HAP-1 (cell line): ENCODE data around the gene HOMER3.
A peak's percentile ranks its signal among the peaks of the same experiment; 100 is the strongest.
"Not testable (repeated sequence)": the region's sequence is repeated elsewhere in the genome, so short reads cannot be mapped to it uniquely, and the experiment has no call there.

Experiments
- DNase-seq, 2 experiments: peaks; one replicate each; pipeline ENCODE4 v3.0.0-alpha.2; 2016 to 2020; ENCODE audit warnings: low spot score in 2 of 2
- H3K27me3 ChIP-seq: fragments of 250-450 bp; sonication (Bioruptor Pico); 2 replicates; pipeline ENCODE4 v1.5.1; 2020; ENCODE audit warnings: low read depth, mild to moderate bottlenecking, moderate library complexity
- H3K36me3 ChIP-seq: fragments of 250-450 bp; sonication (Bioruptor Pico); replicated peaks from 2 replicates; pipeline ENCODE4 v1.5.1; 2020; ENCODE audit warnings: mild to moderate bottlenecking
- H3K4me1 ChIP-seq: fragments of 250-450 bp; sonication (Bioruptor Pico); 2 replicates; pipeline ENCODE4 v1.5.1; 2020; ENCODE audit warnings: mild to moderate bottlenecking
- H3K4me3 ChIP-seq: fragments of 250-450 bp; sonication (Bioruptor Pico); 2 replicates; pipeline ENCODE4 v1.5.1; 2020; ENCODE audit warnings: mild to moderate bottlenecking, moderate library complexity
- H3K9me3 ChIP-seq: fragments of 250-450 bp; sonication (Bioruptor Pico); 2 replicates; pipeline ENCODE4 v1.5.1; 2020; ENCODE audit warnings: mild to moderate bottlenecking, moderate library complexity
- in situ Hi-C: fragments of 300-500 bp; cut with MboI; formaldehyde crosslinking; loops from 3 replicates; pipeline ENCODE4 v1.14.3; 2020; ENCODE audit warnings: low sequenced_read_pairs, inconsistent platforms, mixed read lengths

Gene HOMER3

DNA sequence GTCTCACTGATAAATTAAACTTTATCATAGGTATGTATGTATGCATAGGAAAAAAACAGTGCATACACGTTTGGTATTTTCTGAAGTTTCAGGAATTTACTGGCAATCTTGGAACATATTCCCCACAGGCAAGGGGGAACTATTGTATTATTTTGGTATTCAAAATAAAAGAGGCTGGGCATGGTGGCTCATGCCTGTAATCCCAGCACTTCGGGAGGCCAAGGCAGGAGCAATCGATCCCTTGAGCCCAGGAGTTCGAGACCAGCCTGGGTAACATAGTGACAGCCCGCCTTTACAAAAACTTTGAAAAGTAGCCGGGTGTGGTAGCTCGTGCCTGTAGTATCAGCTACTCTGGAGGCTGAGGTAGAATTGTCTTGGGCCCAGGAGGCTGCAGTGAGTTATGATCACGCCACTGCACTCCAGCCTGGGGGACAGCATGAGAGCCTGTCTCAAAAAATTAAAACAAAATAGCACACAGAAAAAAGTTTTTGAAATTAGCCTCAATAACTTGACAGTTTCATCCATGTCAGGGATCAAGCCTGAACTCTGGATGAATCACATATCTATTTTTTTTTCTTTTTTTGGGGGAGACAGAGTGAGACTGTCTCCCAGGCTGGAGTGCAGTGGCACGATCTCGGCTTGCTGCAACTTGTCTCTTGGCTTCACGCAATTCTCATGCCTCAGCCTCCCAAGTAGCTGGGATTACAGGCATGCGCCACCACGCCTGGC is 29.1 kb upstream of the HOMER3 start:
- no peak overlapping the region for H3K4me3 ChIP-seq
- no peaks in the 10 kb centered on the region for H3K27me3 ChIP-seq
- H3K4me1 ChIP-seq, result peaks cover 18% of the 10 kb centered on the region
- in situ Hi-C loops, result no loop called here
- H3K9me3 ChIP-seq, result no peaks in the 10 kb centered on the region
- DNase-seq, result no peak
- H3K36me3 ChIP-seq, result no peaks in the 10 kb centered on the region

GRCh38 chr19:18967358-18968146 is 26.5 kb upstream of the HOMER3 start:
- H3K4me1 ChIP-seq, result peaks cover 18% of the 10 kb centered on the region
- in situ Hi-C loops, result no loop called here
- no peaks in the 10 kb centered on the region for H3K27me3 ChIP-seq
- no peaks in the 10 kb centered on the region for H3K9me3 ChIP-seq
- no peak for DNase-seq
- H3K36me3 ChIP-seq, result no peaks in the 10 kb centered on the region
- no peak overlapping the region for H3K4me3 ChIP-seq

DNA sequence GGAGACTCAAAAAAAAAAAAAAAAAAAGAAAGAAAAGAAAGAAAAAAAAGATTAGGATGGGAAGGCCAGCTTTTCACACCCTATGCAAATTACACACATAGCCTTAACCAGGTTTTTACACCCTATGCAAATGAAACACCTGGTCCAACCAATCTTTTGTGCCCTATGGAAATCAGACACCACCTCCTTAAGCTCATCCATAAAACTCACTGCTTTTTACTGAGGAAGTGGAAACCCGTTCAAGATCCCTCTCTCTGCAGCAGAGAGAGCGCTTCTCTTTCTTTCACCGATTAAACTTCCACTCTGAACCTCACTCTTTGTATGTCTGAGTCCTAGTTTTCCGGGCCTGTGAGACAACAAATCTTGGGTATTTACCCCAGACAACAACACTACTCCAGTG is 25.3 kb upstream of the HOMER3 start:
- no peak overlapping the region for H3K4me3 ChIP-seq
- peak in 1 of 2 experiments; percentile 39 for DNase-seq
- H3K4me1 ChIP-seq, result peaks cover 12% of the 10 kb centered on the region
- no peaks in the 10 kb centered on the region for H3K27me3 ChIP-seq
- no peaks in the 10 kb centered on the region for H3K9me3 ChIP-seq
- no peaks in the 10 kb centered on the region for H3K36me3 ChIP-seq
- in situ Hi-C loops, result no loop called here

- in situ Hi-C loops, result no loop called here
- no peaks in the 10 kb centered on the region for H3K9me3 ChIP-seq
- H3K27me3 ChIP-seq, result no peaks in the 10 kb centered on the region
- H3K4me3 ChIP-seq, result no peak overlapping the region
- H3K4me1 ChIP-seq, result peaks cover 8% of the 10 kb centered on the region
- DNase-seq, result no peak
- no peaks in the 10 kb centered on the region for H3K36me3 ChIP-seq
Observed at GRCh38 chr19:18964121-18964520, 23.1 kb upstream of the HOMER3 start.

DNA sequence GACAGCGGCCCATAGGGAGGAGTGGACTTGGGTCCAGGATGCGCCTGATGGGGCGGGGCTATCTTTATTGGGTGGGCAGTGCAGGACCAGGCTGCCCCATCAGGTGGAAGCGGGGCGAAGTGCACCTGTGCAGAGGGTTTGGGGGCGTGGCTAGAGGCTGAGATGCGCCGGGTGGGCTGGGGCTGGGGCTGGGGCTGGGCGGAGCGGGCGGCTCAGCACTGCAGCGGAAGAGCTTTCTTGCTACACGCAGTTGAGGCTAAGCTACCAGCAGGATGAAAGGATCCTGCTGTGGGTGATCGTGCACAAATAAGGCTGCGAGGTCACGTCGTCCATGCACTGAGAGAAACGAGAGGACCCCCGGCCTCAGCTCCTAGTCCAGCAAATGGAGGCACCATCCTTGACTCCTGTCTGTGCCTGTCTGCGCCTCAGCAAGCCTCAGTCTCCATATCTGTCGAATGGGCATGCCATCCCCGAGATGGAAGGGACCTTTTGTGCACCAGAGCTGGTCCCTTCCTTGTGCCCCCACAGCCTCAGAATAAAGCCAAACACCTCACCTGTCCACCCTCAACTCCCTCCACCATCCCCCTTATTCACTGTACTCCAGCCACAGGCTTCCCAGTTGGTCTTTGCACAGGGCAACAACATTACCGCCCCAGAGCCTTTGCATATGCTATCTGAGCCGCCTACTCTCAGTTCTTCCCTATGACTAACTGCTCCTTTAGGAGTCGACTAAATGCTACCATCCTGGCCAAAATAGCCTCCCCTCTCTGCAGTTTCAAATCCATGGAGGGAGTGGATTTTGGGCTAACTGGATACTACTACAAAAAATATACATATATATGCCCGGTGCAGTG is 21.0 kb upstream of the HOMER3 start:
- DNase-seq, result no peak
- Histone ChIP-seq H3K9me3 (no peaks in the 10 kb centered on the region), H3K4me1 (peaks cover 8% of the 10 kb centered on the region), H3K27me3 (no peaks in the 10 kb centered on the region), H3K36me3 (no peaks in the 10 kb centered on the region), H3K4me3 (no peak overlapping the region)
- in situ Hi-C loops, result no loop called here

DNA sequence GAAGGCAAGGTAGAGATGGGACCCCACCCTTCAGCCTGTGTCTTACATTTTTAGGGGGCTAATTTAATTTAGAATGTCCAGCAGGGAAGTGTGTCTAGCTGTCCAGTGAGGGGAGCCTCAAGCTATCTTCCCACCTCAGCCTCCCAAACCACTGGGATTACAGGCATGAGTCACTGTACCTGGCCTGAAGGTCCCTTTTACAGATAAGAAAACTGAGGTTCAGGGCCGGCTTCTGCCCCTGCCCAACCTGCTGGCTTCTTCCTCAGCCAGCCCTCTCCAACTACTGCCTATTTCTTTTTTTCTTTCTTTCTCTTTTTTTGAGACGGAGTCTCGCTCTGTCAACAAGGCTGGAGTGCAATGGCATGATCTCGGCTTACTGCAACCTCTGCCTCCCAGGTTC is 19.4 kb upstream of the HOMER3 start:
- H3K27me3 ChIP-seq, result no peaks in the 10 kb centered on the region
- H3K4me3 ChIP-seq, result no peak overlapping the region
- H3K9me3 ChIP-seq, result no peaks in the 10 kb centered on the region
- no peaks in the 10 kb centered on the region for H3K4me1 ChIP-seq
- H3K36me3 ChIP-seq, result no peaks in the 10 kb centered on the region
- in situ Hi-C loops, result no loop called here
- no peak for DNase-seq

DNA sequence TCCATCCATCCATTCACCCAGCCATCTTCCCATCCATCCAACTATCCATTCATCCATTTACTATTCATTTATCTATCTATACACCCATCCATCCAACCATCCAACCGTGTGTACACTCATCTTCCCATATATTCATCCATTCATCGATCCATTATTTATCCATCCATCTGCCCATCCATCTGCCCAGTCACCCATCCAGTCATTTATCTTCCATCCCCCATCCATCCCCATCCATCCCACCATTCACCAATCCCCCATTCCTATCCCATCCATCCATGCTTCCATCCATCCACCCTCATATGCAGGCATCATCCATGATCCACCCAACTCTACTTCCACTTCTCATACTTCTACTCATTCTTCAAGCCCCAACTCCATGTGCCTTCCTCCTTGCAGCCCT is 14.0 kb upstream of the HOMER3 start:
- H3K4me3 ChIP-seq, result no peak overlapping the region
- H3K4me1 ChIP-seq, result no peaks in the 10 kb centered on the region
- H3K36me3 ChIP-seq, result no peaks in the 10 kb centered on the region
- no peak for DNase-seq
- in situ Hi-C loops, result no loop called here
- no peaks in the 10 kb centered on the region for H3K27me3 ChIP-seq
- no peaks in the 10 kb centered on the region for H3K9me3 ChIP-seq

- no peak overlapping the region for H3K4me3 ChIP-seq
- no peaks in the 10 kb centered on the region for H3K4me1 ChIP-seq
- H3K36me3 ChIP-seq, result no peaks in the 10 kb centered on the region
- no peaks in the 10 kb centered on the region for H3K27me3 ChIP-seq
- no peak for DNase-seq
- in situ Hi-C loops, result no loop called here
- no peaks in the 10 kb centered on the region for H3K9me3 ChIP-seq
Observed at GRCh38 chr19:18954094-18954493, 13.1 kb upstream of the HOMER3 start.

GRCh38 chr19:18952364-18953003 is 11.5 kb upstream of the HOMER3 start:
- H3K4me3 ChIP-seq, H3K36me3 ChIP-seq, DNase-seq, H3K9me3 ChIP-seq, in situ Hi-C loops, H3K27me3 ChIP-seq, H3K4me1 ChIP-seq: not testable (repeated sequence)

- in situ Hi-C loops, result no loop called here
- DNase-seq, result no peak
- Histone ChIP-seq H3K27me3 (no peaks in the 10 kb centered on the region), H3K36me3 (no peaks in the 10 kb centered on the region), H3K4me1 (no peaks in the 10 kb centered on the region), H3K4me3 (no peak overlapping the region), H3K9me3 (no peaks in the 10 kb centered on the region)
Observed at GRCh38 chr19:18951721-18952281, 10.8 kb upstream of the HOMER3 start.

- no peak for DNase-seq
Observed at GRCh38 chr19:18949858-18950257, 8.8 kb upstream of the HOMER3 start.

GRCh38 chr19:18948976-18949356 is 7.9 kb upstream of the HOMER3 start:
- DNase-seq, result no peak
- H3K4me1 ChIP-seq, result no peaks in the 10 kb centered on the region
- no peaks in the 10 kb centered on the region for H3K9me3 ChIP-seq
- no peaks in the 10 kb centered on the region for H3K36me3 ChIP-seq
- H3K4me3 ChIP-seq, result no peak overlapping the region
- H3K27me3 ChIP-seq, result no peaks in the 10 kb centered on the region
- in situ Hi-C loops, result no loop called here

More at GRCh38 chr19:18949858-18950257, 8.8 kb upstream of the HOMER3 start:
- no peak overlapping the region for H3K4me3 ChIP-seq
- no peaks in the 10 kb centered on the region for H3K36me3 ChIP-seq
- in situ Hi-C loops, result no loop called here
- H3K27me3 ChIP-seq, result no peaks in the 10 kb centered on the region
- H3K4me1 ChIP-seq, result no peaks in the 10 kb centered on the region
- no peaks in the 10 kb centered on the region for H3K9me3 ChIP-seq
